Common myeloid progenitor, CD34-positive (primary cell): ENCODE measurements around the gene SLC2A6.

Source experiments
- CTCF ChIA-PET: fragments of 350-600 bp; sonication (Branson Sonifier 250); formaldehyde crosslinking; loops from one replicate; lab custom pipeline; 2021; ENCODE audit warnings: antibody characterized with exemption; lab: Charles Lee
- POLR2A ChIA-PET: fragments of 350-600 bp; sonication (Branson Sonifier 250); formaldehyde crosslinking; loops from one replicate; lab custom pipeline; 2021; ENCODE audit warnings: antibody characterized with exemption; lab: Charles Lee
- DNase-seq, 3 donors: peaks; one replicate each; pipeline versions ENCODE4 v3.0.0 to v3.0.0-alpha.2; 2013
- H3K27ac ChIP-seq, 2 experiments: 1 replicate in 1 of 2; 2 replicates in 1 of 2; pipeline ENCODE4 v1.7.0; 2013; ENCODE audit warnings: inconsistent platforms in 2 of 2, low read length in 2 of 2, mild to moderate bottlenecking in 2 of 2, low read depth in 1 of 2, moderate library complexity in 1 of 2; ENCODE audit not compliant: severe bottlenecking in 2 of 2, insufficient read depth in 1 of 2, poor library complexity in 1 of 2
- H3K27me3 ChIP-seq, 5 experiments: replicated peaks in 2 of 5; 1 replicate in 3 of 5; 2 replicates in 2 of 5; pipeline versions ENCODE4 v1.6.1 to v1.7.0; 2013; ENCODE audit warnings: low read length in 4 of 5, mild to moderate bottlenecking in 2 of 5, moderate library complexity in 2 of 5, inconsistent platforms in 1 of 5; ENCODE audit not compliant: insufficient read depth in 5 of 5, control insufficient read depth in 4 of 5
- H3K36me3 ChIP-seq, 4 experiments: 1 replicate in 2 of 4; 2 replicates in 2 of 4; pipeline versions ENCODE4 v1.6.1 to v1.7.0; 2013; ENCODE audit warnings: low read length in 3 of 4, control low read depth in 1 of 4, mild to moderate bottlenecking in 1 of 4; ENCODE audit not compliant: control insufficient read depth in 4 of 4, insufficient read depth in 4 of 4
- H3K4me1 ChIP-seq, 4 experiments: 1 replicate in 3 of 4; 2 replicates in 1 of 4; pipeline versions ENCODE4 v1.6.1 to v1.7.1; 2013; ENCODE audit warnings: low read length in 3 of 4, mild to moderate bottlenecking in 3 of 4, control low read depth in 1 of 4, inconsistent platforms in 1 of 4, moderate library complexity in 1 of 4; ENCODE audit not compliant: control insufficient read depth in 4 of 4, insufficient read depth in 4 of 4; ENCODE audit errors: control extremely low read depth in 1 of 4
- H3K4me3 ChIP-seq, 7 experiments: 1 replicate in 4 of 7; 2 replicates in 3 of 7; pipeline versions ENCODE4 v1.5.1 to v1.7.0; 2013; ENCODE audit warnings: mild to moderate bottlenecking in 7 of 7, low read length in 6 of 7, moderate library complexity in 6 of 7, inconsistent platforms in 2 of 7, low read depth in 2 of 7, control low read depth in 1 of 7; ENCODE audit not compliant: insufficient read depth in 4 of 7, control insufficient read depth in 1 of 7; ENCODE audit errors: extremely low read depth in 1 of 7
- H3K9me3 ChIP-seq, 5 experiments: 1 replicate in 4 of 5; 2 replicates in 1 of 5; pipeline versions ENCODE4 v1.6.1 to v1.7.1; 2013; ENCODE audit warnings: low read length in 4 of 5, mild to moderate bottlenecking in 2 of 5, inconsistent platforms in 1 of 5, low read depth in 1 of 5, moderate library complexity in 1 of 5; ENCODE audit not compliant: control insufficient read depth in 4 of 5, insufficient read depth in 2 of 5; ENCODE audit errors: control extremely low read depth in 1 of 5
- WGBS: methylation state at CpG from one replicate; pipeline ENCODE4 v1.1.5; 2013; ENCODE audit not compliant: insufficient coverage; 5-methylcytosine and 5-hydroxymethylcytosine counted together

SLC2A6 gene

GRCh38 chr9:133483611-133484010 lies 4.7 kb upstream of the SLC2A6 start:
- 97% methylated on average over 9 of the region's 9 CpGs for WGBS
- CTCF ChIA-PET = interaction anchor here (1.1 to 6.0 kb wide), 5 partner anchors 9 to 297 kb away, joined by 3 to 52 read pairs (median 5); no protein-coding TSS in a partner anchor

GRCh38 chr9:133477992-133478850 lies 678 bp downstream of the SLC2A6 start:
- POLR2A ChIA-PET = interaction anchor here (0.6 kb wide), 2 partner anchors 303 to 961 kb away, joined by 3 read pairs; no protein-coding TSS in a partner anchor
- CTCF ChIA-PET = interaction anchor here (0.9 to 2.2 kb wide), 5 partner anchors 9 to 315 kb away, joined by 3 to 9 read pairs (median 4); no protein-coding TSS in a partner anchor
- DNase-seq = peak in 2 of 3 donors; percentile 64 to 73
- Histone ChIP-seq H3K27me3 (no peaks in the 10 kb centered on the region), H3K4me3 (peak overlapping the region in 5 of 7 experiments; percentile 40 to 71 (median 58)), H3K27ac (no peak overlapping the region), H3K4me1 (peaks cover 3 to 66% (median 59%) of the 10 kb centered on the region in 4 experiments), H3K9me3 (no peaks in the 10 kb centered on the region), H3K36me3 (peaks cover 0 to 11% (median 0%) of the 10 kb centered on the region in 4 experiments)
- WGBS = 35% methylated on average over 17 of the region's 17 CpGs

More at GRCh38 chr9:133483611-133484010, 4.7 kb upstream of the SLC2A6 start:
- POLR2A ChIA-PET = no interaction called here
- H3K27ac ChIP-seq = no peak overlapping the region
- DNase-seq = no peak
- no peaks in the 10 kb centered on the region for H3K9me3 ChIP-seq
- H3K4me1 ChIP-seq = peaks cover 3 to 32% (median 24%) of the 10 kb centered on the region in 4 experiments
- H3K27me3 ChIP-seq = no peaks in the 10 kb centered on the region
- H3K36me3 ChIP-seq = no peaks in the 10 kb centered on the region
- H3K4me3 ChIP-seq = no peak overlapping the region

GRCh38 chr9:133477461-133477860 lies 1.4 kb downstream of the SLC2A6 start:
- no peaks in the 10 kb centered on the region for H3K27me3 ChIP-seq
- POLR2A ChIA-PET = no interaction called here
- H3K4me3 ChIP-seq = no peak overlapping the region
- CTCF ChIA-PET = interaction anchor here (0.9 to 2.2 kb wide), 5 partner anchors 10 to 315 kb away, joined by 3 to 9 read pairs (median 4); no protein-coding TSS in a partner anchor
- H3K36me3 ChIP-seq = peaks cover 0 to 16% (median 0%) of the 10 kb centered on the region in 4 experiments
- no peaks in the 10 kb centered on the region for H3K9me3 ChIP-seq
- DNase-seq = no peak
- H3K4me1 ChIP-seq = peaks cover 3 to 73% (median 66%) of the 10 kb centered on the region in 4 experiments
- WGBS = 100% methylated on average over 2 of the region's 4 CpGs
- no peak overlapping the region for H3K27ac ChIP-seq

GRCh38 chr9:133476941-133477340 lies 2.0 kb downstream of the SLC2A6 start:
- no peak for DNase-seq
- H3K4me1 ChIP-seq = peaks cover 3 to 78% (median 70%) of the 10 kb centered on the region in 4 experiments
- no peak overlapping the region for H3K4me3 ChIP-seq
- H3K27ac ChIP-seq = no peak overlapping the region
- POLR2A ChIA-PET = no interaction called here
- no peaks in the 10 kb centered on the region for H3K27me3 ChIP-seq
- H3K9me3 ChIP-seq = no peaks in the 10 kb centered on the region
- WGBS = 97% methylated on average over 21 of the region's 21 CpGs
- CTCF ChIA-PET = interaction anchor here (1.8 kb wide), 1 partner anchor 10 kb away, joined by 5 read pairs; no protein-coding TSS in a partner anchor
- H3K36me3 ChIP-seq = peaks cover 0 to 18% (median 0%) of the 10 kb centered on the region in 4 experiments

GRCh38 chr9:133476036-133476931 lies 2.6 kb downstream of the SLC2A6 start:
- WGBS = 96% methylated on average over 20 of the region's 27 CpGs
- Histone ChIP-seq H3K4me3 (no peak overlapping the region), H3K27ac (no peak overlapping the region), H3K9me3 (no peaks in the 10 kb centered on the region), H3K36me3 (peaks cover 0 to 24% (median 0%) of the 10 kb centered on the region in 4 experiments), H3K27me3 (no peaks in the 10 kb centered on the region), H3K4me1 (peaks cover 3 to 84% (median 73%) of the 10 kb centered on the region in 4 experiments)
- no peak for DNase-seq
- CTCF ChIA-PET = no interaction called here
- POLR2A ChIA-PET = no interaction called here

- Histone ChIP-seq H3K9me3 (no peaks in the 10 kb centered on the region), H3K36me3 (peaks cover 0 to 24% (median 0%) of the 10 kb centered on the region in 4 experiments), H3K27ac (no peak overlapping the region)
Observed at GRCh38 chr9:133475292-133476012, 3.4 kb downstream of the SLC2A6 start.

More at GRCh38 chr9:133475292-133476012, 3.4 kb downstream of the SLC2A6 start:
- Histone ChIP-seq H3K4me1 (peaks cover 3 to 91% (median 74%) of the 10 kb centered on the region in 4 experiments), H3K27me3 (no peaks in the 10 kb centered on the region), H3K4me3 (peak overlapping the region in 1 of 7 experiments; percentile 8)
- ChIA-PET CTCF (interaction anchor here (1.2 to 1.3 kb wide), 2 partner anchors 9 to 16 kb away, joined by 4 to 5 read pairs; partner anchors contain the start of gene CACFD1), POLR2A (interaction anchor here (0.8 kb wide), 1 partner anchor 134 kb away, joined by 3 read pairs; no protein-coding TSS in a partner anchor)
- 77% methylated on average over 25 of the region's 27 CpGs for WGBS
- no peak for DNase-seq
